Stimulated activated CD4-positive, alpha-beta T cell treated with anti-CD3 and anti-CD28 coated beads, Interleukin-15, amount 100 ng/mL, for 24 hours (primary cell): Measurements from ENCODE around the gene TMCO4.

Experiments
- DNase-seq: peaks from one replicate; pipeline ENCODE4 v3.0.0-alpha.2; 2020

Gene TMCO4

GRCh38 chr1:19710825-19711611 lies 88.7 kb downstream of the TMCO4 start:
- peak; percentile 58 for DNase-seq

GRCh38 chr1:19709260-19709793 lies 90.4 kb downstream of the TMCO4 start:
- no peak for DNase-seq

GRCh38 chr1:19708567-19709110 lies 91.1 kb downstream of the TMCO4 start:
- no peak for DNase-seq

GRCh38 chr1:19706136-19706535 lies 93.6 kb downstream of the TMCO4 start:
- no peak for DNase-seq

GRCh38 chr1:19705464-19705863 lies 94.3 kb downstream of the TMCO4 start:
- no peak for DNase-seq

- DNase-seq: peak; percentile 74
Observed at GRCh38 chr1:19704247-19705113, 95.2 kb downstream of the TMCO4 start.

- no peak for DNase-seq
Observed at GRCh38 chr1:19703280-19703679, 96.4 kb downstream of the TMCO4 start.

- no peak for DNase-seq
Observed at GRCh38 chr1:19700079-19700777, 99.5 kb downstream of the TMCO4 start.

- DNase-seq: no peak
Observed at GRCh38 chr1:19698181-19698580, 101.5 kb downstream of the TMCO4 start.

- no peak for DNase-seq
Observed at GRCh38 chr1:19696820-19697219, 102.9 kb downstream of the TMCO4 start.

GRCh38 chr1:19695772-19696171 lies 103.9 kb downstream of the TMCO4 start:
- no peak for DNase-seq

- no peak for DNase-seq
Observed at GRCh38 chr1:19694298-19694697, 105.4 kb downstream of the TMCO4 start.

- no peak for DNase-seq
Observed at GRCh38 chr1:19690342-19690741, 109.4 kb downstream of the TMCO4 start.

GRCh38 chr1:19689856-19690255 lies 109.9 kb downstream of the TMCO4 start:
- no peak for DNase-seq

- DNase-seq: no peak
Observed at GRCh38 chr1:19689085-19689757, 110.5 kb downstream of the TMCO4 start.

- peak; percentile 37 for DNase-seq
Observed at GRCh38 chr1:19688041-19688842, 111.5 kb downstream of the TMCO4 start.

- DNase-seq: no peak
Observed at GRCh38 chr1:19687414-19687813, 112.3 kb downstream of the TMCO4 start.

- no peak for DNase-seq
Observed at GRCh38 chr1:19685994-19686393, 113.7 kb downstream of the TMCO4 start.

GRCh38 chr1:19684677-19685076 lies 115.0 kb downstream of the TMCO4 start:
- no peak for DNase-seq

- no peak for DNase-seq
Observed at GRCh38 chr1:19683351-19683750, 116.4 kb downstream of the TMCO4 start.

GRCh38 chr1:19682901-19683300 lies 116.8 kb downstream of the TMCO4 start:
- no peak for DNase-seq
